Central memory CD8-positive, alpha-beta T cell (primary cell): Measurements from ENCODE around the gene ADAMTS18.
"Not testable (repeated sequence)": the region's sequence is repeated elsewhere in the genome, so short reads cannot be mapped to it uniquely, and the experiment has no call there.

Experiments used
- ATAC-seq: fragments of 150-1000 bp; cut with Tn5 transposase; replicated peaks from 2 replicates; pipeline ENCODE4 v1.10.0; 2022; ENCODE audit warnings: mild to moderate bottlenecking, moderate FRiP score, moderate number of reproducible peaks; ENCODE audit not compliant: poor library complexity, severe bottlenecking; ENCODE audit errors: extremely low read depth
- DNase-seq, 2 donors: peaks; one replicate each; pipeline ENCODE4 v3.0.0; 2021; ENCODE audit warnings: low spot score in 2 of 2
- H3K27ac Mint-ChIP-seq: one replicate; pipeline ENCODE4 v1.8.0; 2022; ENCODE audit warnings: low read depth, mild to moderate bottlenecking, moderate library complexity, mixed read lengths
- H3K27me3 Mint-ChIP-seq: one replicate; pipeline ENCODE4 v1.8.0; 2022; ENCODE audit warnings: mixed read lengths
- H3K36me3 Mint-ChIP-seq: one replicate; pipeline ENCODE4 v1.8.0; 2022; ENCODE audit warnings: mild to moderate bottlenecking, moderate library complexity, mixed read lengths; ENCODE audit not compliant: insufficient read depth
- H3K4me1 Mint-ChIP-seq: one replicate; pipeline ENCODE4 v1.8.0; 2022; ENCODE audit warnings: mixed read lengths
- H3K4me3 Mint-ChIP-seq: one replicate; pipeline ENCODE4 v1.8.0; 2022; ENCODE audit warnings: mild to moderate bottlenecking, moderate library complexity, mixed read lengths
- H3K9me3 Mint-ChIP-seq: one replicate; pipeline ENCODE4 v1.8.0; 2022; ENCODE audit warnings: mixed read lengths

The ADAMTS18 gene, protein sequence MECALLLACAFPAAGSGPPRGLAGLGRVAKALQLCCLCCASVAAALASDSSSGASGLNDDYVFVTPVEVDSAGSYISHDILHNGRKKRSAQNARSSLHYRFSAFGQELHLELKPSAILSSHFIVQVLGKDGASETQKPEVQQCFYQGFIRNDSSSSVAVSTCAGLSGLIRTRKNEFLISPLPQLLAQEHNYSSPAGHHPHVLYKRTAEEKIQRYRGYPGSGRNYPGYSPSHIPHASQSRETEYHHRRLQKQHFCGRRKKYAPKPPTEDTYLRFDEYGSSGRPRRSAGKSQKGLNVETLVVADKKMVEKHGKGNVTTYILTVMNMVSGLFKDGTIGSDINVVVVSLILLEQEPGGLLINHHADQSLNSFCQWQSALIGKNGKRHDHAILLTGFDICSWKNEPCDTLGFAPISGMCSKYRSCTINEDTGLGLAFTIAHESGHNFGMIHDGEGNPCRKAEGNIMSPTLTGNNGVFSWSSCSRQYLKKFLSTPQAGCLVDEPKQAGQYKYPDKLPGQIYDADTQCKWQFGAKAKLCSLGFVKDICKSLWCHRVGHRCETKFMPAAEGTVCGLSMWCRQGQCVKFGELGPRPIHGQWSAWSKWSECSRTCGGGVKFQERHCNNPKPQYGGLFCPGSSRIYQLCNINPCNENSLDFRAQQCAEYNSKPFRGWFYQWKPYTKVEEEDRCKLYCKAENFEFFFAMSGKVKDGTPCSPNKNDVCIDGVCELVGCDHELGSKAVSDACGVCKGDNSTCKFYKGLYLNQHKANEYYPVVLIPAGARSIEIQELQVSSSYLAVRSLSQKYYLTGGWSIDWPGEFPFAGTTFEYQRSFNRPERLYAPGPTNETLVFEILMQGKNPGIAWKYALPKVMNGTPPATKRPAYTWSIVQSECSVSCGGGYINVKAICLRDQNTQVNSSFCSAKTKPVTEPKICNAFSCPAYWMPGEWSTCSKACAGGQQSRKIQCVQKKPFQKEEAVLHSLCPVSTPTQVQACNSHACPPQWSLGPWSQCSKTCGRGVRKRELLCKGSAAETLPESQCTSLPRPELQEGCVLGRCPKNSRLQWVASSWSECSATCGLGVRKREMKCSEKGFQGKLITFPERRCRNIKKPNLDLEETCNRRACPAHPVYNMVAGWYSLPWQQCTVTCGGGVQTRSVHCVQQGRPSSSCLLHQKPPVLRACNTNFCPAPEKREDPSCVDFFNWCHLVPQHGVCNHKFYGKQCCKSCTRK (N-terminal part only)

GRCh38 chr16:77434530-77435271, at the start of gene ADAMTS18:
Gene ADAMTS18, minus strand, starts transcription at chr16:77435034. Its CDS starts 339 bp downstream, at chr16:77434695.
- peaks cover 46% of the 10 kb centered on the region for H3K27me3 Mint-ChIP-seq
- H3K27ac Mint-ChIP-seq: no peak within 1 kb of the TSS
- H3K4me1 Mint-ChIP-seq: no peaks in the 10 kb centered on the region
- no peak for ATAC-seq
- H3K4me3 Mint-ChIP-seq: no peak within 1 kb of the TSS
- no peak for DNase-seq
- no peaks in the 10 kb centered on the region for H3K36me3 Mint-ChIP-seq
- H3K9me3 Mint-ChIP-seq: no peaks in the 10 kb centered on the region

GRCh38 chr16:77480681-77481315, 46.0 kb upstream of the ADAMTS18 start:
- Mint-ChIP-seq H3K4me3 (no peak overlapping the region), H3K27me3 (peaks cover 16% of the 10 kb centered on the region), H3K9me3 (peaks cover 5% of the 10 kb centered on the region), H3K4me1 (no peaks in the 10 kb centered on the region), H3K27ac (no peak overlapping the region), H3K36me3 (no peaks in the 10 kb centered on the region)
- no peak for DNase-seq
- ATAC-seq: no peak

DNA sequence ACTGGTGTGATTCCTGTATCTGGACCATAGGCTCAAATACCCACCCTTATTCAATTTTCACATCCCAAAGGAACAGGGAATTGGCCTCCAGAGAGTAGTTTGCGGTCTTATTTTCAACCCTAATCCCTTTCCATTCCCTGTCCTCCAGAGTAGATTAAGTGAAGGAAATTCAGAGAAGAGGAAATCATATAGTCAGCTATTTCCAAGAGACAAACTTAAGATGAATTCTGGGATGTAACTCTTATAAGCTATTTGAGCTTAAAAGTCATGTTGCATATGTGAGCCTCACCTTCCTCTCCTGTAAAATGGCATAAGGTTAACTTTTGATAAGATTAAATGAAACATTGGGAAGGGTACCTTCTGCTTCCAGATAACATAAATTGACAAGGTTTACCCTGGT, 37.4 kb upstream of the ADAMTS18 start:
- H3K4me1 Mint-ChIP-seq: no peaks in the 10 kb centered on the region
- DNase-seq (no peak), ATAC-seq (no peak)
- no peaks in the 10 kb centered on the region for H3K9me3 Mint-ChIP-seq
- no peaks in the 10 kb centered on the region for H3K36me3 Mint-ChIP-seq
- H3K4me3 Mint-ChIP-seq: no peak overlapping the region
- H3K27ac Mint-ChIP-seq: no peak overlapping the region
- H3K27me3 Mint-ChIP-seq: peaks cover 24% of the 10 kb centered on the region

DNA sequence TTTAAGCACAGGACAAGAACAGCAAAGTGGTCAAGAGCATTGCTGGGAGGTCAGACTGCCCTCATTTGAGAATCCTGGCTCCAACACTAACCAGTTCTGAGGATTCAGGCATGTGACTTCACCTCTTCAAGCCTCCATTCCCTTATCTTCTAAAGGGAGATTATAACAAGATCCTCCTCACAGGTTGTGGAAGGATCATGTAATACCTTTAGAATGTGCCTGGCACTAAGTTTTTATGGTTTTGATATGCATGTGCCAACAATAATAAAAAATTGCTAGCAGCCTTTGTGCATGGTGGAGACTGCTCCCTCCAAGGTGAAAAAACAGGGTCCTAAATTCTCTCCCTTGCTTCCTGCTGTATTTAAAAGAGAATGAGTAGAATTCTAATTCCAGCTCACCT, 36.0 kb upstream of the ADAMTS18 start:
- H3K4me1 Mint-ChIP-seq: no peaks in the 10 kb centered on the region
- no peaks in the 10 kb centered on the region for H3K9me3 Mint-ChIP-seq
- no peak overlapping the region for H3K4me3 Mint-ChIP-seq
- no peaks in the 10 kb centered on the region for H3K36me3 Mint-ChIP-seq
- DNase-seq (no peak), ATAC-seq (no peak)
- H3K27ac Mint-ChIP-seq: no peak overlapping the region
- H3K27me3 Mint-ChIP-seq: peaks cover 24% of the 10 kb centered on the region

DNA sequence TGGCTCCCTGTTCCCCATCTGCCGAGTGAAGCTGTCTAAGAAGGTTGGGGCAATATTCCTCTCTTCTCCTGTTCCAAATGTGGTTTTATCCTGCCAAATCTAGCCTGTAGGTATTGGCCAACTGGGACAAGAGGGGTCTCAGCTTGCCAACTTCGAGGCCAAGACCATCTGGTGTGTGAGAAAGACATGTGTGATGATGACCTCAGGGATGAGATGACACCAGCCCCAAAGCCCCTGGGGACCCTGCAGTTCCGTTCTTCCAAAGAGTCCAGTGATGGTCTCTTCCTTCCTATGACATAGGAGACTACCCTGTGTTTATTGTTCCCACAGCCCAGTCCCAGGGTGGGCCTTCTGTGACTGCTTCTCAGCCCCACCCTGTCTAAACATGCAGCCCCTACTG, 34.8 kb upstream of the ADAMTS18 start:
- H3K4me1 Mint-ChIP-seq: no peaks in the 10 kb centered on the region
- no peaks in the 10 kb centered on the region for H3K36me3 Mint-ChIP-seq
- H3K27me3 Mint-ChIP-seq: peaks cover 24% of the 10 kb centered on the region
- no peaks in the 10 kb centered on the region for H3K9me3 Mint-ChIP-seq
- no peak overlapping the region for H3K27ac Mint-ChIP-seq
- no peak for DNase-seq
- no peak overlapping the region for H3K4me3 Mint-ChIP-seq
- no peak for ATAC-seq

GRCh38 chr16:77468831-77469230, 34.0 kb upstream of the ADAMTS18 start:
- DNase-seq: no peak
- Mint-ChIP-seq H3K4me1 (no peaks in the 10 kb centered on the region), H3K9me3 (no peaks in the 10 kb centered on the region), H3K4me3 (no peak overlapping the region), H3K27me3 (peaks cover 17% of the 10 kb centered on the region), H3K27ac (no peak overlapping the region), H3K36me3 (no peaks in the 10 kb centered on the region)
- ATAC-seq: no peak

GRCh38 chr16:77467821-77468335, 33.0 kb upstream of the ADAMTS18 start:
- H3K9me3 Mint-ChIP-seq: no peaks in the 10 kb centered on the region
- H3K27me3 Mint-ChIP-seq: peaks cover 9% of the 10 kb centered on the region
- no peak overlapping the region for H3K4me3 Mint-ChIP-seq
- H3K36me3 Mint-ChIP-seq: no peaks in the 10 kb centered on the region
- no peak for DNase-seq
- ATAC-seq: no peak
- no peak overlapping the region for H3K27ac Mint-ChIP-seq
- H3K4me1 Mint-ChIP-seq: no peaks in the 10 kb centered on the region

DNA sequence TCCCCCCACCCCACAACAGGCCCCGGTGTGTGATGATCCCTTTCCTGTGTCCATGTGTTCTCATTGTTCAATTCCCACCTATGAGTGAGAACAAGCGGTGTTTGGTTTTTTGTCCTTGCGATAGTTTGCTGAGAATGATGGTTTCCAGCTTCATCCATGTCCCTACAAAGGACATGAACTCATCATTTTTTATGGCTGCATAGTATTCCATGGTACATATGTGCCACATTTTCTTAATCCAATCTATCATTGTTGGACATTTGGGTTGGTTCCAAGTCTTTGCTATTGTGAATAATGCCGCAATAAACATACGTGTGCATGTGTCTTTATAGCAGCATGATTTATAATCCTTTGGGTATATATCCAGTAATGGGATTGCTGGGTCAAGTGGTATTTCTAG, 28.8 kb upstream of the ADAMTS18 start:
- H3K9me3 Mint-ChIP-seq, H3K27ac Mint-ChIP-seq, H3K36me3 Mint-ChIP-seq, DNase-seq, H3K4me3 Mint-ChIP-seq, ATAC-seq, H3K27me3 Mint-ChIP-seq, H3K4me1 Mint-ChIP-seq: not testable (repeated sequence)

- ATAC-seq (no peak), DNase-seq (no peak)
- H3K27me3 Mint-ChIP-seq: no peaks in the 10 kb centered on the region
- H3K4me1 Mint-ChIP-seq: no peaks in the 10 kb centered on the region
- H3K9me3 Mint-ChIP-seq: no peaks in the 10 kb centered on the region
- H3K36me3 Mint-ChIP-seq: no peaks in the 10 kb centered on the region
- no peak overlapping the region for H3K4me3 Mint-ChIP-seq
- no peak overlapping the region for H3K27ac Mint-ChIP-seq
These were observed 28.1 kb upstream of the ADAMTS18 start for GRCh38 chr16:77462894-77463293.

DNA sequence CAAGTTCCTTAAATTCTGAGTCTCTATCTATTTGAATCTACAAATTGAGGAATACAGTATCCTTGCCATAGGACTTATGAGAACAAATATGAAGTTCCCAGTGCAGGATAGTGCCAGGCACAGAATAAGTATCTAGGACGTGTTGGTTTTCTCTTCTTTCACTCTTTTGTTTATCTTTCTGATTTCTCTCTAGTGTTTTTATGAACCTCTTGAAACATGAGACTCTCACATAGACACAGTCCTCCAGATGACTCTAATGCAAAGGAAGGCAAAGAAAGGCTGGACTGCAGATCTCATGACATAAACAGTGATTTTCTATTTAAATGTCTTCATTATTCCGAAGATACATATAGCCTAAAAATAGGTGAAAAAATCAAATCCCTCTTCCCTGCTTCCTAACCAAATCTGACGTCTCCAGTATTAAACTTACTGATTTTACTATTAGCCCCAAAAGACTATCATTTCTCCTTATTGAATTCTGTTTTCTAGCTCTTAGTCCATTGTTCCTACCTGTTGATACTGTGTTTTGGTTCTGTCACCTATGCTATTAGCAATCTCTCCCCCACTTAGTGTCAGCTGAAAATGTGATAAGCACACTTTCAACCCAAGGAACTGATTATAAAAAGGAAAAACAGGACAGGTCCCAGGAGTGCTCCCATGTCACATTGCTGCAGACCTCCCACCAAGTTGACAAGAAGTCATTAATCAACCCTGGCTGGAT, 24.9 kb upstream of the ADAMTS18 start:
- Mint-ChIP-seq H3K27ac (no peak overlapping the region), H3K9me3 (peaks cover 5% of the 10 kb centered on the region), H3K27me3 (no peaks in the 10 kb centered on the region), H3K4me3 (no peak overlapping the region), H3K36me3 (no peaks in the 10 kb centered on the region), H3K4me1 (no peaks in the 10 kb centered on the region)
- no peak for DNase-seq
- ATAC-seq: no peak

DNA sequence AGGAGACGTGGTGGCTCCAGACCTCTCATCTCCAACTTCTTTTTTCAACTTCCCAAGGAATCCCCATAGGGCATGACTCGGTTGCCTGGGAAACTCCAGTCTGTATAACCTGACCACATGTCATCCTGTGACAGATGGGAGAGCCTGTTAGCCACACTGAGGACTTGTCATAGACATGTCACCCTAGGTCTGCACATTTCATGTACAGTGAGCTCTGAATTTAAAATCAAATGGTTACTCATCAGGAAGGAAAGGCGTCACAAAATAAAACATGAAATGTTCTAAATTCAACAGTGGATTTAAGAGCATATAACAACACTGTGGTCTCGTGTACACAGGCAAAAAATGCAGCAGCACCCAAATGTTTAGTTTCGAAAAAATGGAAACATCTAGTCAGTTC, 22.2 kb upstream of the ADAMTS18 start:
- Mint-ChIP-seq H3K4me1 (no peaks in the 10 kb centered on the region), H3K27me3 (no peaks in the 10 kb centered on the region), H3K27ac (no peak overlapping the region), H3K9me3 (peaks cover 11% of the 10 kb centered on the region), H3K4me3 (no peak overlapping the region), H3K36me3 (no peaks in the 10 kb centered on the region)
- ATAC-seq (no peak), DNase-seq (no peak)
